HepG2 (cell line): ENCODE measurements around the gene BICRAL. TPM values are rescaled to one million over a fixed set of nuclear protein-coding genes. Genes with fewer than 3 reads are reported as not detected.

Source experiments
- ARHGAP35 ChIP-seq: sonication (generic); formaldehyde crosslinking; IDR thresholded peaks from 2 replicates; pipeline ENCODE4 v1.9.0; 2022; ENCODE audit warnings: mild to moderate bottlenecking, inconsistent platforms, moderate library complexity, missing genetic modification reagents, borderline replicate concordance
- BHLHE40 ChIP-seq: IDR thresholded peaks from 2 replicates; pipeline ENCODE4 v1.6.1; 2011; ENCODE audit warnings: low read length, improper control_type of control experiment
- CENPX ChIP-seq: sonication (generic); formaldehyde crosslinking; IDR thresholded peaks from 2 replicates; pipeline ENCODE4 v1.9.0; 2021; ENCODE audit warnings: mild to moderate bottlenecking, missing genetic modification reagents, moderate library complexity
- GRHL1 ChIP-seq: sonication (generic); formaldehyde crosslinking; conservative IDR thresholded peaks from 2 replicates; pipeline ENCODE4 v1.8.0; 2022; ENCODE audit warnings: missing genetic modification reagents
- HMGXB3 ChIP-seq: sonication (generic); formaldehyde crosslinking; IDR thresholded peaks from 2 replicates; pipeline ENCODE4 v1.4.0; 2020; ENCODE audit warnings: missing genetic modification reagents, borderline replicate concordance
- MED13 ChIP-seq: sonication (generic); formaldehyde crosslinking; IDR thresholded peaks from 2 replicates; pipeline ENCODE4 v1.5.0; 2020; ENCODE audit warnings: missing genetic modification reagents
- MTA1 ChIP-seq: sonication (generic); formaldehyde crosslinking; IDR thresholded peaks from 2 replicates; pipeline ENCODE4 v1.4.0; 2020; ENCODE audit warnings: missing genetic modification reagents, mild to moderate bottlenecking, borderline replicate concordance
- RCOR2 ChIP-seq: IDR thresholded peaks from 2 replicates; pipeline ENCODE4 v1.6.1; 2016; ENCODE audit warnings: missing biosample characterization, missing genetic modification reagents
- TRAFD1 ChIP-seq: sonication (generic); formaldehyde crosslinking; IDR thresholded peaks from 2 replicates; pipeline ENCODE4 v1.5.1; 2020; ENCODE audit warnings: missing genetic modification reagents, mild to moderate bottlenecking, borderline replicate concordance
- ZBTB37 ChIP-seq: sonication (generic); formaldehyde crosslinking; IDR thresholded peaks from 2 replicates; pipeline ENCODE4 v1.4.0; 2020; ENCODE audit warnings: mild to moderate bottlenecking, missing genetic modification reagents
- ZNF451 ChIP-seq: sonication (generic); formaldehyde crosslinking; IDR thresholded peaks from 2 replicates; pipeline ENCODE4 v1.5.0; 2020; ENCODE audit warnings: mild to moderate bottlenecking, missing genetic modification reagents
- ZNF687 ChIP-seq: sonication (generic); formaldehyde crosslinking; IDR thresholded peaks from 2 replicates; pipeline ENCODE4 v1.5.1; 2020; ENCODE audit warnings: mild to moderate bottlenecking, missing genetic modification reagents, moderate library complexity
- ZNF776 ChIP-seq: sonication (generic); formaldehyde crosslinking; IDR thresholded peaks from 2 replicates; pipeline ENCODE4 v1.4.0; 2020; ENCODE audit warnings: mild to moderate bottlenecking, missing genetic modification reagents
- polyA plus RNA-seq, 8 experiments: library from polyadenylated mRNA; depleted of rRNA in 3 of 8; stranded (reverse) in 7 of 8; unstranded in 1 of 8; fragments of >200 nt; fragmentation: Illumina TruSeq in 4 of 8; extraction: Trizol in 4 of 8; gene quantifications; 2 replicates each; pipeline versions ENCODE4 v1.2.1 to v1.2.3, GENCODE V29; 2011 to 2016; ENCODE audit warnings: low read depth in 4 of 8, missing spikeins in 1 of 8, mixed read lengths in 1 of 8; ENCODE audit not compliant: insufficient read depth in 1 of 8
- total RNA-seq, 5 experiments: library from RNA; depleted of rRNA; stranded (reverse); fragments of >200 nt; fragmentation: Illumina TruSeq; extraction: Trizol; gene quantifications; 2 replicates each; pipeline ENCODE4 v1.2.3, GENCODE V29; 2016; ENCODE audit warnings: low read depth in 1 of 5

Gene BICRAL
- total and polyA plus RNA-seq, 2 of the 13 experiments (the other 11 are each of a cell fraction or from before 2014, with no cell fraction given) = 5.0 to 13.5 TPM

GRCh38 chr6:42783177-42783875 is 1.5 kb downstream of the BICRAL start (continued):
- TF ChIP-seq GRHL1 (CRISPR knock-in tag) (no peak), RCOR2 (no peak), CENPX (no peak), HMGXB3 (peak; percentile 30; the same call in 1 of the 2 replicates), BHLHE40 (no peak), MTA1 (peak; percentile 85; the same call in 1 of the 2 replicates), ZNF687 (CRISPR knock-in tag) (peak; percentile 96), ARHGAP35 (CRISPR knock-in tag) (peak; percentile 72; the same call in 1 of the 2 replicates), ZNF776 (CRISPR knock-in tag) (peak; percentile 72; the same call in 1 of the 2 replicates), ZBTB37 (peak; percentile 62; the same call in 1 of the 2 replicates), MED13 (CRISPR knock-in tag) (peak; percentile 85; the same call in 1 of the 2 replicates), TRAFD1 (CRISPR knock-in tag) (no peak), ZNF451 (CRISPR knock-in tag) (peak; percentile 72; the same call in 1 of the 2 replicates)
